GM12892 (cell line): ENCODE measurements around the gene SYNJ2BP. TPM values are rescaled to one million over a fixed set of nuclear protein-coding genes. Genes with fewer than 3 reads are reported as not detected.
"Not testable (repeated sequence)": the region's sequence is repeated elsewhere in the genome, so short reads cannot be mapped to it uniquely, and the experiment has no call there.

Experiments
- DNase-seq: peaks from one replicate; pipeline ENCODE4 v3.0.0; 2011; ENCODE audit not compliant: insufficient read length
- FAIRE-seq: peaks from 2 replicates; lab custom pipeline; 2011; peaks lifted over from hg19 to GRCh38; lab: Jason Lieb, UNC
- POLR2A ChIP-seq: IDR thresholded peaks from 2 replicates; pipeline ENCODE4 v1.6.1; 2011; ENCODE audit warnings: low read depth, low read length, control low read depth
- POLR2AphosphoS5 ChIP-seq: IDR thresholded peaks from 2 replicates; pipeline ENCODE4 v1.6.1; 2011; ENCODE audit warnings: low read depth, low read length, control low read depth
- TAF1 ChIP-seq: IDR thresholded peaks from 2 replicates; pipeline ENCODE4 v1.6.1; 2011; ENCODE audit warnings: low read depth, mild to moderate bottlenecking, control low read depth, low read length, borderline replicate concordance
- polyA plus RNA-seq: library from polyadenylated mRNA; unstranded; fragments of >200 nt; gene quantifications from one replicate; pipeline ENCODE4 v1.2.1, GENCODE V29; 2012; ENCODE audit warnings: missing spikeins, inconsistent platforms; ENCODE audit not compliant: missing spikeins

SYNJ2BP gene, protein sequence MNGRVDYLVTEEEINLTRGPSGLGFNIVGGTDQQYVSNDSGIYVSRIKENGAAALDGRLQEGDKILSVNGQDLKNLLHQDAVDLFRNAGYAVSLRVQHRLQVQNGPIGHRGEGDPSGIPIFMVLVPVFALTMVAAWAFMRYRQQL
- polyA plus RNA-seq: 13.7 TPM

- TF ChIP-seq TAF1: no peak
- TF ChIP-seq POLR2A: 0 out of 2 replicates have a peak, but pooled peaks have one; percentile 34
- peak; percentile 96 for FAIRE-seq
- peak; percentile 21 for DNase-seq
These were observed at the start of gene SYNJ2BP for GRCh38 chr14:70416725-70417349. SYNJ2BP (minus strand) TSS chr14:70417090; CDS start chr14:70416963, 127 bp downstream.

DNA sequence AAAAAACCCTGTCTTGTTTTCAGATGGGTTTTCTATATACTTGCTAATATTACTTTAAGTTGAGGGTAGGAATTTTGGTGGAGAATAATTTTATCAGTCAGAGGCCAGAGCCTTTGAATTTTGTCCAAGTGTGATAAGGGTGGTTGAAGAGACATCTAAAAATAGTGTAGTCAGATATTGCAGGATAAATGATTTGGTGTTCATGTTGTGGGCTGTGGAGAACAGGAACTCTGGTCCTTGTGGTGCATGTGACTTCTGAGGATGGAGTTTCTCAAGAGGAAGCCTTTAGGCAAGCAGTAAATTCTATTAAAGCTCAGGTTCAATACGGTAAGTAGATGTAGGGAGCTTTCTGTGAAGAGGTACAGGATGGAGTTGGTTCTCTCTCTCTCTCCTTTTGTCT is 37.8 kb upstream of the SYNJ2BP start:
- DNase-seq (no peak), FAIRE-seq (no peak)
- no peak for TF ChIP-seq POLR2AphosphoS5
- TF ChIP-seq TAF1: no peak
- no peak for TF ChIP-seq POLR2A

- TF ChIP-seq POLR2AphosphoS5 (no peak), POLR2A (no peak), TAF1 (no peak)
- FAIRE-seq (no peak), DNase-seq (no peak)
These were observed 35.0 kb upstream of the SYNJ2BP start, which contains the start of gene ADAM21 for GRCh38 chr14:70451874-70452273. ADAM21 (plus strand) TSS chr14:70452174; CDS start chr14:70457500, 5,326 bp downstream.

- DNase-seq (no peak), FAIRE-seq (no peak)
- TF ChIP-seq POLR2A (no peak), POLR2AphosphoS5 (no peak), TAF1 (no peak)
These were observed 31.9 kb upstream of the SYNJ2BP start for GRCh38 chr14:70448633-70449340.

- no peak for TF ChIP-seq TAF1
- no peak for TF ChIP-seq POLR2AphosphoS5
- no peak for TF ChIP-seq POLR2A
- no peak for DNase-seq
- FAIRE-seq: no peak
These were observed 25.9 kb upstream of the SYNJ2BP start for GRCh38 chr14:70442750-70443149.

DNA sequence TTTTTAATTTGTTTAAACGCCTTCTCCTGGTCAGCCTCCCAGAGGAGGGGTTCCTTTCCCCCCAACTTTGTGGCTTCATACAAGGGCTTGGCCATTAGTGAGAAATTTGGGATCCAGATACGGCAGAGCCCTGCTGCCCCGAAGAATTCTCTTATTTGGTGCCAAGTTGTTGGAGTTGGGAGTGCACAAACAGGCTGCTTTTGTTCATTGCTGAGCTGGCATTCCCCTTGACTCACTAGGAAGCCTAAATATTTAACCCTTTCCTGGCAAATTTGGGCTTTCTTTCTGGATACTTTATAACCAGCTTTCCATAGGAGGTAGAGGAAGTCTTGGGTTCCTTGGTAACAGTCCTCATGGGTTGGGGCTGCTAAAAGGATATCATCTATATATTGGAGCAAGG is 24.8 kb upstream of the SYNJ2BP start:
- no peak for DNase-seq
- no peak for FAIRE-seq
- TF ChIP-seq POLR2AphosphoS5: no peak
- no peak for TF ChIP-seq TAF1
- TF ChIP-seq POLR2A: no peak

- DNase-seq (no peak), FAIRE-seq (no peak)
- TF ChIP-seq POLR2AphosphoS5 (no peak), TAF1 (no peak), POLR2A (no peak)
These were observed 20.0 kb upstream of the SYNJ2BP start for GRCh38 chr14:70436867-70437266.

GRCh38 chr14:70426555-70426954 is 9.7 kb upstream of the SYNJ2BP start:
- DNase-seq: not testable (repeated sequence)

DNA sequence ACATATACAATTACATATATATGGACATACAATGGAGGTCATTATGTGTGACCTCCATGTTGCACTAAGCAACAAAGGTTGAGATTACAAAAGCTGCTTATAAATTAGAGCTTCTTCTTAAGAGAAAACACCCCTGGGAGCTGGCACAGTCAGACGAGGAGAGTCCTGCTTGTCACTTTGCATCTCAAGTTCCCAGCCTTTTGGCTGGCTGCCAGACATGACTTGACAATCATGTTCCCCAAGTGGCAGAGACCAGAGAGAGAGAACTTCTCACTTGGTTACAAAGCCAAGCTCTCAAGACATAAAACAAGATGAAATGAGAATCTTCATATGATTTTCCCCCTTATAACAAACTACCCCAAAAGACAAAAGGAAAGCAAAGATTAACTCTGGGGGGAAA is 8.5 kb upstream of the SYNJ2BP start:
- no peak for DNase-seq
- no peak for FAIRE-seq
- TF ChIP-seq TAF1 (no peak), POLR2A (no peak), POLR2AphosphoS5 (no peak)

More at GRCh38 chr14:70426555-70426954, 9.7 kb upstream of the SYNJ2BP start:
- not testable (repeated sequence) for FAIRE-seq

- DNase-seq (no peak), FAIRE-seq (no peak)
- TF ChIP-seq POLR2AphosphoS5 (no peak), TAF1 (no peak), POLR2A (no peak)
These were observed 5.6 kb upstream of the SYNJ2BP start for GRCh38 chr14:70422538-70422937.

DNA sequence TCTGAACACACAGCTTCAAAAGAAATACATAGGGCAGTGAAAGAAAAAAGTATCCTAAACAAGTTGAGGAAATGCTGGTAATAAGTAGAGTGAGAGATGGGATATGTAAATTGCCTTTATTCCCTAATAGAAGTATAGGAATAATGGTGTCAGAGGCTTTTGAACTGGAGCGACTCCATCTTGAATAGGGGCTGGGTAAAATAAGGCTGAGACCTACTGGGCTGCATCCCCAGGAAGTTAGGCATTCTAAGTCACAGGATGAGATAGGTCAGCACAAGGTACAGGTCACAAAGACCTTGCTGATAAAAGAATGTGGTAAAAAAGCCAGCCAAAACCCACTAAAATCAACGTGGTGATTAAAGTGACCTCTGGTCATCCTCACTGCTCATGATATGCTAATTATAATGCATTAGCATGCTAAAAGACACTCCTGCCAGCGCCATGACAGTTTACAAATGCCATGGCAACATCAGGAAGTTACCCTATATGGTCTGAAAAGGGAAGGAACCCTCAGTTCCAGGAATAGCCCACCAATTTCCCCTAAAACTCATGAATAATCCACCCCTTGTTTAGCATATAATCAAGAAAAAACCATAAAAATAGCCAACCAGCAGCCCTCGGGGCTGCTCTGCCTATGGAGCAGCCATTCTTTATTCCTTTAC is 2.5 kb upstream of the SYNJ2BP start:
- FAIRE-seq, DNase-seq: not testable (repeated sequence)

DNA sequence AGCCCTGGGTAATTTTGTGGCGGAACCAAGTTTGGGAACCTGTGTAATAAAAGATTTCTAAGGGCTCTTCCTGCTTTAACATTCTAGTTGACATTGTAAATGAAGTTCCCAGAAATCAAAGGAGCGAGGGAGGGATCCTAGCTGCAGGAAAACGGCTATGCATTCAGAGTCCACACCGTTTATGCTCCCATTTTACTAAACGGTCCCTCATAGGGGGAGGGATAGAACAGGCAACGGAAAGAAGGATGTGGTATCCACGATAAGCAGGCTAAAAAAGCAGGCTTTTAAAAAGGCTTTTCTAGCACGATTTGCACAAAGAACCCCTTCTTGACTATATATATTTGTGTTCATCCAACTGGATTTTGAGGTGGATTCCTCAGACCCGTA is 559 bp downstream of the SYNJ2BP start:
- no peak for TF ChIP-seq POLR2A
- no peak for TF ChIP-seq TAF1
- TF ChIP-seq POLR2AphosphoS5: no peak
- no peak for FAIRE-seq
- no peak for DNase-seq
